GM13977 (cell line): ENCODE measurements around the gene PISD.

Experiments used
- DNase-seq: peaks from one replicate; pipeline ENCODE4 v3.0.0; 2012; ENCODE audit warnings: low spot score
- CTCF ChIP-seq: IDR thresholded peaks from 2 replicates; pipeline ENCODE4 v1.5.1; 2012; ENCODE audit warnings: mild to moderate bottlenecking, control low read depth; ENCODE audit not compliant: insufficient read depth; ENCODE audit errors: extremely low read depth, missing control alignments
- in situ Hi-C: fragments of 300-500 bp; cut with MboI; formaldehyde crosslinking; loops from one replicate; pipeline ENCODE4 v1.12.0; 2022; ENCODE audit warnings: low sequenced_read_pairs, low pct_unique_long_range_greater_than_20kb, mixed read lengths, inconsistent platforms; ENCODE audit not compliant: unreplicated experiment

PISD gene

GRCh38 chr22:31613904-31614296 is 48.1 kb downstream of the PISD start:
- in situ Hi-C loops, result no loop called here

GRCh38 chr22:31613286-31613903 is 48.6 kb downstream of the PISD start:
- no peak for DNase-seq
- in situ Hi-C loops, result no loop called here
- TF ChIP-seq CTCF, result no peak

More at GRCh38 chr22:31613904-31614296, 48.1 kb downstream of the PISD start:
- no peak for DNase-seq
- TF ChIP-seq CTCF, result no peak

GRCh38 chr22:31612891-31613285 is 49.1 kb downstream of the PISD start:
- DNase-seq, result no peak
- TF ChIP-seq CTCF, result no peak
- in situ Hi-C loops, result no loop called here

- no peak for TF ChIP-seq CTCF
- in situ Hi-C loops, result no loop called here
- DNase-seq, result no peak
These were observed 50.8 kb downstream of the PISD start for GRCh38 chr22:31611061-31611760.

- in situ Hi-C loops, result no loop called here
- no peak for DNase-seq
- TF ChIP-seq CTCF, result no peak
These were observed 51.4 kb downstream of the PISD start for GRCh38 chr22:31610611-31611010.

GRCh38 chr22:31609716-31610115 is 52.3 kb downstream of the PISD start:
- in situ Hi-C loops, result no loop called here
- no peak for DNase-seq
- no peak for TF ChIP-seq CTCF
